Activated naive CD8-positive, alpha-beta T cell (primary cell): ENCODE measurements around the gene PCBP3.

Source experiments
- H3K27ac Mint-ChIP-seq: one replicate; pipeline ENCODE4 v1.8.0; 2021; ENCODE audit warnings: mixed read lengths
- H3K27me3 Mint-ChIP-seq: one replicate; pipeline ENCODE4 v1.8.0; 2021; ENCODE audit warnings: mixed read lengths
- H3K36me3 Mint-ChIP-seq: one replicate; pipeline ENCODE4 v1.8.0; 2021; ENCODE audit warnings: mixed read lengths
- H3K4me1 Mint-ChIP-seq: one replicate; pipeline ENCODE4 v1.8.0; 2021; ENCODE audit warnings: low read depth, mixed read lengths
- H3K4me3 Mint-ChIP-seq: one replicate; pipeline ENCODE4 v1.8.0; 2021; ENCODE audit warnings: mild to moderate bottlenecking, mixed read lengths
- H3K9me3 Mint-ChIP-seq: one replicate; pipeline ENCODE4 v1.8.0; 2021; ENCODE audit warnings: low read depth, mixed read lengths

Gene PCBP3

GRCh38 chr21:45980271-45980670 lies 336.7 kb downstream of the PCBP3 start:
- H3K27ac Mint-ChIP-seq: no peak overlapping the region
- H3K36me3 Mint-ChIP-seq: peaks cover 3% of the 10 kb centered on the region
- peaks cover 23% of the 10 kb centered on the region for H3K4me1 Mint-ChIP-seq
- H3K9me3 Mint-ChIP-seq: no peaks in the 10 kb centered on the region
- no peaks in the 10 kb centered on the region for H3K27me3 Mint-ChIP-seq
- no peak overlapping the region for H3K4me3 Mint-ChIP-seq

GRCh38 chr21:45980697-45981096 lies 337.2 kb downstream of the PCBP3 start:
- H3K4me1 Mint-ChIP-seq: peaks cover 19% of the 10 kb centered on the region
- H3K36me3 Mint-ChIP-seq: peaks cover 3% of the 10 kb centered on the region
- no peaks in the 10 kb centered on the region for H3K27me3 Mint-ChIP-seq
- no peak overlapping the region for H3K4me3 Mint-ChIP-seq
- no peak overlapping the region for H3K27ac Mint-ChIP-seq
- H3K9me3 Mint-ChIP-seq: no peaks in the 10 kb centered on the region

GRCh38 chr21:45981151-45982091 lies 337.9 kb downstream of the PCBP3 start, which contains the start of gene COL6A1:
TSS of gene COL6A1 (plus strand) at chr21:45981770. CDS start at chr21:45981851, 81 bp downstream.
- Mint-ChIP-seq H3K27ac (no peak within 1 kb of the TSS), H3K4me3 (peak within 1 kb of the TSS; percentile 63), H3K27me3 (no peaks in the 10 kb centered on the region)

GRCh38 chr21:45982092-45982757 lies 338.7 kb downstream of the PCBP3 start:
- Mint-ChIP-seq H3K4me1 (peaks cover 13% of the 10 kb centered on the region), H3K27me3 (no peaks in the 10 kb centered on the region), H3K9me3 (no peaks in the 10 kb centered on the region), H3K36me3 (peaks cover 3% of the 10 kb centered on the region), H3K27ac (no peak overlapping the region), H3K4me3 (peak overlapping the region; percentile 63)

More at GRCh38 chr21:45981151-45982091, 337.9 kb downstream of the PCBP3 start, which contains the start of gene COL6A1:
- peaks cover 3% of the 10 kb centered on the region for H3K36me3 Mint-ChIP-seq
- H3K9me3 Mint-ChIP-seq: no peaks in the 10 kb centered on the region
- H3K4me1 Mint-ChIP-seq: peaks cover 13% of the 10 kb centered on the region

GRCh38 chr21:45982758-45983648 lies 339.5 kb downstream of the PCBP3 start:
- no peaks in the 10 kb centered on the region for H3K27me3 Mint-ChIP-seq
- H3K9me3 Mint-ChIP-seq: no peaks in the 10 kb centered on the region
- peaks cover 13% of the 10 kb centered on the region for H3K4me1 Mint-ChIP-seq
- H3K36me3 Mint-ChIP-seq: peaks cover 3% of the 10 kb centered on the region
- H3K27ac Mint-ChIP-seq: no peak overlapping the region
- H3K4me3 Mint-ChIP-seq: peak overlapping the region; percentile 63

GRCh38 chr21:45983649-45983965 lies 340.1 kb downstream of the PCBP3 start:
- Mint-ChIP-seq H3K4me3 (no peak overlapping the region), H3K36me3 (peaks cover 3% of the 10 kb centered on the region), H3K27me3 (no peaks in the 10 kb centered on the region), H3K27ac (no peak overlapping the region), H3K9me3 (no peaks in the 10 kb centered on the region), H3K4me1 (peaks cover 11% of the 10 kb centered on the region)

- Mint-ChIP-seq H3K36me3 (peaks cover 3% of the 10 kb centered on the region), H3K27ac (no peak overlapping the region), H3K4me1 (peaks cover 6% of the 10 kb centered on the region), H3K27me3 (no peaks in the 10 kb centered on the region), H3K9me3 (no peaks in the 10 kb centered on the region), H3K4me3 (no peak overlapping the region)
Measured at GRCh38 chr21:45983981-45984551, 340.5 kb downstream of the PCBP3 start.

GRCh38 chr21:45984584-45985095 lies 341.1 kb downstream of the PCBP3 start:
- H3K36me3 Mint-ChIP-seq: peaks cover 3% of the 10 kb centered on the region
- H3K9me3 Mint-ChIP-seq: no peaks in the 10 kb centered on the region
- H3K4me1 Mint-ChIP-seq: peaks cover 3% of the 10 kb centered on the region
- no peaks in the 10 kb centered on the region for H3K27me3 Mint-ChIP-seq
- peak overlapping the region; percentile 6 for H3K4me3 Mint-ChIP-seq
- H3K27ac Mint-ChIP-seq: peak overlapping the region; percentile 51

- Mint-ChIP-seq H3K4me3 (no peak overlapping the region), H3K9me3 (no peaks in the 10 kb centered on the region), H3K27me3 (no peaks in the 10 kb centered on the region), H3K4me1 (peaks cover 2% of the 10 kb centered on the region), H3K27ac (no peak overlapping the region), H3K36me3 (peaks cover 3% of the 10 kb centered on the region)
Measured at GRCh38 chr21:45985471-45986315, 342.2 kb downstream of the PCBP3 start.

GRCh38 chr21:45986316-45987051 lies 343.0 kb downstream of the PCBP3 start:
- H3K27me3 Mint-ChIP-seq: no peaks in the 10 kb centered on the region
- no peak overlapping the region for H3K27ac Mint-ChIP-seq
- H3K4me3 Mint-ChIP-seq: no peak overlapping the region
- H3K4me1 Mint-ChIP-seq: peaks cover 2% of the 10 kb centered on the region
- no peaks in the 10 kb centered on the region for H3K9me3 Mint-ChIP-seq
- peaks cover 3% of the 10 kb centered on the region for H3K36me3 Mint-ChIP-seq

GRCh38 chr21:45987121-45987711 lies 343.7 kb downstream of the PCBP3 start:
- Mint-ChIP-seq H3K9me3 (no peaks in the 10 kb centered on the region), H3K36me3 (peaks cover 3% of the 10 kb centered on the region), H3K27me3 (no peaks in the 10 kb centered on the region), H3K4me1 (peaks cover 2% of the 10 kb centered on the region), H3K27ac (no peak overlapping the region), H3K4me3 (no peak overlapping the region)

GRCh38 chr21:45988366-45989347 lies 345.1 kb downstream of the PCBP3 start:
- no peaks in the 10 kb centered on the region for H3K9me3 Mint-ChIP-seq
- no peak overlapping the region for H3K4me3 Mint-ChIP-seq
- H3K27me3 Mint-ChIP-seq: no peaks in the 10 kb centered on the region
- H3K27ac Mint-ChIP-seq: no peak overlapping the region
- peaks cover 3% of the 10 kb centered on the region for H3K36me3 Mint-ChIP-seq
- peaks cover 2% of the 10 kb centered on the region for H3K4me1 Mint-ChIP-seq
